ENCODE measurements around the gene CD22. TPM values are rescaled to one million over a fixed set of nuclear protein-coding genes. Genes with fewer than 3 reads are reported as not detected.

The CD22 gene
- total RNA-seq, 2 experiments from 2014 or later: 2.0 to 2.6 TPM

DNA sequence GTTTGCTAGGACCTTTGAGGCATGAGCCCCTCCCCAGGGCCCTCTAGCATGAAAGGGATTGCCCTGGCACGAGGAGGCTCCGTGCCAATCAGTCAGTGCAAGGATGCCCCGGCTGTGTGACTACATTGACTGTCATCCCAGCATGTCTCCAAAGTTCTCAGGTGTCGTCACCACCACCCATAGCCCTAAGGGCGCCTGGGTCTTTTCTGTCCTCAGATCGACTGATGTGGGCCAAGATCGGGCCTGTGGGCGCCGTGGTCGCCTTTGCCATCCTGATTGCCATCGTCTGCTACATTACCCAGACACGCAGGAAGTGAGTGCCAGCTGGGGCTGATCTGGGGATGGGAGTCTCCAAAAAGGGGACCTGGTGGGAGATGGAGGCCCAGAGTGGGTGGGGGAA lies 18.7 kb upstream of the CD22 start:
- Mint-ChIP-seq H3K4me3 (no peak overlapping the region), H3K27ac (no peak overlapping the region), H3K27me3 (ENCODE audit: low read depth) (no peaks in the 10 kb centered on the region), H3K9me3 (no peaks in the 10 kb centered on the region), H3K36me3 (ENCODE audit: low read depth) (no peaks in the 10 kb centered on the region), H3K4me1 (ENCODE audit: low read depth) (no peaks in the 10 kb centered on the region)
- CTCF ChIA-PET: no interaction called here
- no peak for DNase-seq
- intact Hi-C loops (cut with micrococcal nuclease): no loop called here

DNA sequence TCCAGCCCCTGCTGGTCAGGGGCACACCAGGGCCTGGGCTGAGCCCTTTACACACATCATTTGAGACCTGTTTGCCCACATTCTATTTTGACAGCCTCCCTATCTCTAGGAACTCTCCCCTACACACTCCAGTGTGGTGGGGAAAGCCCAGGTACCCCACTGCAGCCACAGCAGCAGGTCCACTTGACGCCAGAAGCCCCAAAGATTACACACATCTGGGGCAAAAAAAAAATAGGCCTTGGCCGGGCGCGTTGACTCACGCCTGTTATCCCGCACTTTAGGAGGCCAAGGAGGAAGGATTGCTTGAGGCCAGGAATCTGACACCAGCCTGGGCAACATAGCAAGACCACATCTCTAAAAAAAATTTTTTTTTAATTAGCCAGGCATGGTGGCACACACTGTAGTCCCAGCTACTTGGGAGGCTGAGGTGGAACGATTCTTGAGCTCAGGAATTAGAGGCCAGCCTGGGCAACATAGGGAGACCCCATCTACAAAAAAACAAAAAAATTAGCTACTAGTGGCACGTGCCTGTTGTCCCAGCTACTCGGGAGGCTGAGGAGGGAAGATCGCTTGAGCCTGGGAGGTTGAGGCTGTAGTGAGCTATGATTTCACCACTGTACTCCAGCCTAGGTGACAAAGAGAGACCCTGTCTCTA lies 18.0 kb upstream of the CD22 start:
- Mint-ChIP-seq H3K9me3 (no peaks in the 10 kb centered on the region), H3K27ac (no peak overlapping the region), H3K4me1 (ENCODE audit: low read depth) (no peaks in the 10 kb centered on the region), H3K4me3 (no peak overlapping the region), H3K36me3 (ENCODE audit: low read depth) (no peaks in the 10 kb centered on the region), H3K27me3 (ENCODE audit: low read depth) (no peaks in the 10 kb centered on the region)
- intact Hi-C loops (cut with micrococcal nuclease): no loop called here
- DNase-seq: no peak
- CTCF ChIA-PET: interaction anchor here (0.9 kb wide), 1 partner anchor 42 kb away, joined by 3 read pairs; no protein-coding TSS in a partner anchor

DNA sequence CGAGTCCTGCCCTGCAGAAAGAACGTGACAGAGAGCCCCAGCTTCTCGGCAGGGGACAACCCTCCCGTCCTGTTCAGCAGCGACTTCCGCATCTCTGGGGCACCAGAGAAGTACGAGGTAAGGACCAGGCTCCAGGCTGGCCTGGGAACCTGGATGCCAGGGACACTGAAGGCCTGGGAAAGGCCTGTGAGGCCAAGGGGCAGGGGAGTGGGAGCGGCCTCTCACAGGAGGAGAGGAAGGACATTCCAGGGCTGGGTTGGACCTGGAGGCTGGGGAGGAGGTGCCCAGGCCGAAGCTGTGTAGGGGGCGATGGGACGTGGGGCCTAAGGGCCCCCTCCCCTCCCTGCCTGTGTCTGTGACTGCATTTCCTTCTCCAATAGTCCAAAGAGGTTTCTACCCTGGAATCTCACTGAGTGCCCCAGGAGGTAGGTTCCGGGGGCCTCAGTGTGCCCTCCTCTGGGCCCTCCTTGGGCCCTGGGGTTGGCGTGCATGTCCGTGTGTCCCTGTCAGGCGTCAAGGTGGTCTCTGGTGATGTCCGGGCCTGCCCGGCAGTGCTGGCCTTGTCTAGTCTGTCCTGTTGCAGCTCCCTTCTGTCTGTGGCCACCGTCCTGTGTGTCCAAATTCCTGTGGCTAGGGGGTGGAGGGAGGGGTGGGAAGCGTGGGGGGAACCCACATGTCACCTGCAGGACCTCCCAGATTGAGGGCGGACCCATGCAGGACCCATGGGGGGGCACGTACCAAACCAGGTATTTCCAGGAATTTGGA lies 16.9 kb upstream of the CD22 start:
- no peak for DNase-seq
- no peaks in the 10 kb centered on the region for H3K36me3 Mint-ChIP-seq (ENCODE audit: low read depth)
- H3K4me3 Mint-ChIP-seq: no peak overlapping the region
- H3K27me3 Mint-ChIP-seq (ENCODE audit: low read depth): no peaks in the 10 kb centered on the region
- no peak overlapping the region for H3K27ac Mint-ChIP-seq
- intact Hi-C loops (cut with micrococcal nuclease): no loop called here
- CTCF ChIA-PET: interaction anchor here (0.9 kb wide), 1 partner anchor 41 kb away, joined by 3 read pairs; no protein-coding TSS in a partner anchor
- H3K9me3 Mint-ChIP-seq: no peaks in the 10 kb centered on the region
- no peaks in the 10 kb centered on the region for H3K4me1 Mint-ChIP-seq (ENCODE audit: low read depth)

DNA sequence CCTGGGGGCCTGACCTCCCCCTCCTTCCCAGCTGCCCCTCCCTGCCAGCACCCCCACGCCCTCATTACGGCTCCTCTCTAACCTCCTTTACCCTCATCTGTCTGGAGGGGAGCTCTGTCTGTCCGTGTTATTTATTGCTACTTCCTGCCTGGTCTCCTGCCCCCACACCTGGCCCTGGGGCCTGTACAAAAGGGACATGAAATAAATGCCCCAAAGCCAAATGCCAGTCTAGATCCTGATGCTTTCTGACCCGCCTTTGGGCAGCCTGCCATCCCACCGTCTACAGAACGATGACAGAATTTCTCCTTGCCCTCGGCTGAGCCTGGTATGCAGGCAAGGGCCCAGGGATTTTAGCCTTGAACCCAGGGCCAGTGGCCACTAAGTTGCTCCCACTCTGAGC lies 15.4 kb upstream of the CD22 start:
- CTCF ChIA-PET: interaction anchor here (1.6 kb wide), 1 partner anchor 20 kb away, joined by 4 read pairs; no protein-coding TSS in a partner anchor
- Mint-ChIP-seq H3K27me3 (ENCODE audit: low read depth) (no peaks in the 10 kb centered on the region), H3K4me1 (ENCODE audit: low read depth) (peaks cover 2% of the 10 kb centered on the region), H3K27ac (no peak overlapping the region), H3K4me3 (no peak overlapping the region), H3K9me3 (no peaks in the 10 kb centered on the region), H3K36me3 (ENCODE audit: low read depth) (no peaks in the 10 kb centered on the region)
- no peak for DNase-seq
- intact Hi-C loops (cut with micrococcal nuclease): no loop called here

DNA sequence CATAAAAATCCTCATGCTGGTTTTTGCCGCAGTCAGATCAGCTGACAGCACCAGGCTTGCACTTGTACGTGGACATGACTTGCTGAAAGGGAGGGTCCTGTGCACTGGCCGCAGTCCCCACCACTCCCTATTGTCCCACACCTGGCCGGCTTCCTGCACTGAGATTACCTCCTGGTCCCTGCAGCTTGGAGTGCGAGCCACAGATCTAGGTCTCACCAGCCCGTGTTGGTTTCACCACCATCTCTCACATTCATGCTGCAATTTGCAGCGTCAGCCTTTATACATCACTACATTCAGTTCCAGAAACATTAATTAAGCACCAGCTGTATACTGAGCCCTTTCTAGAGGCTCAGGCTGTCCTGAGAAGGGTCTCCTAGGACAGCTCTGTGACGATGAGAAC lies 15.0 kb upstream of the CD22 start:
- CTCF ChIA-PET: interaction anchor here (0.7 to 1.6 kb wide), 2 partner anchors 20 to 196 kb away, joined by 3 to 4 read pairs; no protein-coding TSS in a partner anchor
- intact Hi-C loops (cut with micrococcal nuclease): no loop called here
- H3K27me3 Mint-ChIP-seq (ENCODE audit: low read depth): no peaks in the 10 kb centered on the region
- H3K36me3 Mint-ChIP-seq (ENCODE audit: low read depth): no peaks in the 10 kb centered on the region
- H3K4me1 Mint-ChIP-seq (ENCODE audit: low read depth): peaks cover 7% of the 10 kb centered on the region
- H3K4me3 Mint-ChIP-seq: no peak overlapping the region
- DNase-seq: no peak
- H3K27ac Mint-ChIP-seq: no peak overlapping the region
- no peaks in the 10 kb centered on the region for H3K9me3 Mint-ChIP-seq

DNA sequence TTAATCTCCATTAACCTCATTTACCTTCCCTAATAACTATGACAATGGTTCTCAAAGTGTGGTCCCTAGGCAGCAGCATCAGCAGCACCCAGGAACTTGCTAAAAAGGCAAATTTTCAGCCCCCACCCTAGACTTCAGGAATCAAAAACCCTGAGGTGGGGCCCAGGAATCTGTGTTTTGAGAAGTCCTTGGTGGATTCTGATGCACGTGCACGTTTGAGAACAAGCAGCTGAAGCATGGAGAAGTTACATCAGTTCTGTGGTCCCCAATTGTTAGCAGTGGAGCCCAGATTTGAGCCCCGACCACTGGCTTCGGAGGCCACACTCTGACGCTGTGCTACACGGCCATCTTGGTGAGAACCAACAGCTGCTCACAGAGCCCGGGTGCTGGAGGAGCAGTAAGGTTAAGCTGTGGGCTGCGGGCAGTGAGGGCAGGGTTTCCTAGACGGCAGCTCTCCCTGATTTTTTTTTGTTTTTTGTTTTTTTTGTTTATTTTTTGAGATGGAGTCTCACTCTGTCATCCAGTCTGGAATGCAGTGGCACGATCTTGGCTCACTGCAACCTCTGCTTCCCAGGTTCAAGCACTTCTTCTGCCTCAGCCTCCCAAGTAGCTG lies 14.0 kb upstream of the CD22 start:
- DNase-seq: no peak
- no peak overlapping the region for H3K4me3 Mint-ChIP-seq
- intact Hi-C loops (cut with micrococcal nuclease): no loop called here
- CTCF ChIA-PET: interaction anchor here (0.5 to 1.6 kb wide), 3 partner anchors 19 to 271 kb away, joined by 3 to 4 read pairs (median 3); no protein-coding TSS in a partner anchor
- H3K9me3 Mint-ChIP-seq: no peaks in the 10 kb centered on the region
- H3K27me3 Mint-ChIP-seq (ENCODE audit: low read depth): no peaks in the 10 kb centered on the region
- no peak overlapping the region for H3K27ac Mint-ChIP-seq
- peaks cover 10% of the 10 kb centered on the region for H3K4me1 Mint-ChIP-seq (ENCODE audit: low read depth)
- no peaks in the 10 kb centered on the region for H3K36me3 Mint-ChIP-seq (ENCODE audit: low read depth)

DNA sequence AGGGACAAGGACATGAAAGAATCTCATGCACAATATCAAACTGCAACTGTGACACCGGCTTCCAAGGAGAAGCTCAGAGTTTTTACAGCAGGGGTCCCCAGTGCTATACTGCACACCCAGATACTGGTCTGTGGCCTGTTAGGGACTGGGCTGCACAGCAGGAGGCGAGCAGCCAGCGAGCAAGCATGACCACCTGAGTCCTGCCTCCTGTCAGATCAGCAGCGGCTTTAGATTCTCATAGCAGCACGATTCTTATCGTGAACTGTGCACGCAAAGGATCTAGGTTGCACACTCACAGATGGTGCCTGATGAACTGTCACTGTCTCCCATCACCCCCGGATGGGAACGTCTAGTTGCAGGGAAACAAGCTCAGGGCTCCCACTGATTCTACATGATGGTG lies 13.1 kb upstream of the CD22 start:
- Mint-ChIP-seq H3K9me3 (no peaks in the 10 kb centered on the region), H3K4me3 (no peak overlapping the region), H3K4me1 (ENCODE audit: low read depth) (peaks cover 10% of the 10 kb centered on the region), H3K27ac (no peak overlapping the region), H3K27me3 (ENCODE audit: low read depth) (no peaks in the 10 kb centered on the region), H3K36me3 (ENCODE audit: low read depth) (no peaks in the 10 kb centered on the region)
- CTCF ChIA-PET: interaction anchor here (0.5 to 1.2 kb wide), 2 partner anchors 136 to 272 kb away, joined by 3 read pairs; no protein-coding TSS in a partner anchor
- intact Hi-C loops (cut with micrococcal nuclease): no loop called here
- DNase-seq: no peak

DNA sequence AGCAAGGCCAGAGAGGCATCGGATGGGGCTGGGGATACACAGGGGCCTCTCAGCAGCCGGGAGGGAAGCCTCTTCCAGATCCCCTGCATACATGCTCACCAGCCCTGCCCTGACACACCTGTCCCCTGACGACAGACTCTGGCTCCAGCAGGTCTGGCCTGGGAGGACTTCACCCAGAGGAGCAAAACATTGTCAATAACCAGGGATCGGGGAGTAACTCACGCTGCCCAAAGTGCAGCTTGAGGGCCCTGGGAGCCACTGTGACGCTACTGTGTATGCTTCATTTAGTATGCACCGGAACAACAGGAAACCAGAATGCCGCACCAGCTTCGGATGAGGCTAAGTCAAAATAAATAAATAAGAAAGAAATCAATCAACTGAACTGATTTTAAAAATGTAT lies 12.4 kb upstream of the CD22 start:
- no peak for DNase-seq
- Mint-ChIP-seq H3K27me3 (ENCODE audit: low read depth) (no peaks in the 10 kb centered on the region), H3K4me3 (no peak overlapping the region), H3K36me3 (ENCODE audit: low read depth) (no peaks in the 10 kb centered on the region), H3K27ac (no peak overlapping the region), H3K4me1 (ENCODE audit: low read depth) (peaks cover 10% of the 10 kb centered on the region), H3K9me3 (no peaks in the 10 kb centered on the region)
- CTCF ChIA-PET: interaction anchor here (0.7 kb wide), 1 partner anchor 171 kb away, joined by 3 read pairs; no protein-coding TSS in a partner anchor
- intact Hi-C loops (cut with micrococcal nuclease): no loop called here

DNA sequence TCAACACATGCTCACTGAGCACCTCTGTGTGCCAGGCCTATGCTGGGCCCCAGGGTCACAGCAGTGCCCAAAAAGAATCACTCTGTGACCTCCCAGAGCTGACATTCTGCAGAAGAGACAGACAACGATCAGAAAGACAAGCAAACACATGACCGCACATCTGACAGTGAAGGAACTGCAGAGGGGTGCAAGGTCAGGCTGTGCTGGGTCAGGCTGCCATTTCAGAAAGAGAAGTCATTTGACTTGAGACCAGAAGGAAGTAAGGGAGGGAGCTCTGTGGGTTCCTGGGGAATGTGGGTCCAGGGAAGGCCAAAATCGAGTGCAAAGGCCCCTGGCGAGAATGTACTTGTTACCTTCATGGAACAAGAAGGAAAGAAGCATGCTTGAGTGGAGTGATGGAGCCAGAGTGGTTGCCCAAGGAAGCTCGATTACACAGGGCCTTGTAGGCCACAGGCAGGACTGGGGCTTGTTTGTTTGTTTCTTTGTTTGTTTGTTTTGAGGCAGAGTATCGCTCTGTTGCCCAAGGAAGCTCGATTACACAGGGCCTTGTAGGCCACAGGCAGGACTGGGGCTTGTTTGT lies 11.4 kb upstream of the CD22 start:
- no peak for DNase-seq
- H3K36me3 Mint-ChIP-seq (ENCODE audit: low read depth): no peaks in the 10 kb centered on the region
- peaks cover 10% of the 10 kb centered on the region for H3K4me1 Mint-ChIP-seq (ENCODE audit: low read depth)
- CTCF ChIA-PET: interaction anchor here (0.5 kb wide), 1 partner anchor 10 kb away, joined by 3 read pairs; no protein-coding TSS in a partner anchor
- intact Hi-C loops (cut with micrococcal nuclease): no loop called here
- H3K4me3 Mint-ChIP-seq: no peak overlapping the region
- H3K27me3 Mint-ChIP-seq (ENCODE audit: low read depth): peaks cover 2% of the 10 kb centered on the region
- H3K27ac Mint-ChIP-seq: no peak overlapping the region
- H3K9me3 Mint-ChIP-seq: peaks cover 4% of the 10 kb centered on the region

DNA sequence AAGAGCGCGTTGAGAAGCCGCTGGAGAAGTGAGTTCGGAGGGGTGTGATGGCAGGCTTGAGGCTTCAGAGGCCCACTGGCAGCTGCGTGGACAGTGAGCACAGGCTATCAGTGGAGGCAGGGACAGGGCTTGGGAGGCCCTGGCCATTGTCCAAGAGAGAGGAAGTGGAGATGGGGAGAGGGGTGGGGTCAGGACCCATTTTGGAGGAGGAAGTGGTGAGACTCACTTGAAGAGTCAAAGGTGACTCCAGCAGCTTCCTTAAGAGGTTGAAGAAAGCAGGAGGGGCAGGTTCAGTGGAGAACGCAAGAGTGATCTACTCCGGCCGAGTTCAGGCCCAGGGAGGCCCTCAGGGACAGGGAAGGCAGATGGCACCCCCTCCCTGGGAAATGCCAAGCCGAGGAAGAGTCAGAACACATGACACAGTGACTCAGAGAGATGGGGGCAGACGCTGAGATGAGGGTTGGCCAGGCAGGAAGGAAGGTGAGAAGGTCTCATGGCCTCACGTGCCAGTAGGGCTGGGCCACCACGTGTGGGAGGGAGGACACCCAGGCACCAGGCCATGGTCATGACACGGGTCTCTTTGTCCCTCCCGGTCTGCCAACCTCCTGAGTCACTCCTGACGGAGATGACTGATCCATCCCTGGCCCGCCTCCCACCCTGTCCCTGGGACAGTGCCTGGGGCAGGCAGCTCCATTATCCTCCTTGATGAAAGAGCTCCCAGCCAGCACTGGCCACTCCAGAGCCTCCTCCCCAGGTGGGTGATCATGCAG lies 10.1 kb upstream of the CD22 start:
- H3K9me3 Mint-ChIP-seq: peaks cover 4% of the 10 kb centered on the region
- no peak overlapping the region for H3K27ac Mint-ChIP-seq
- H3K36me3 Mint-ChIP-seq (ENCODE audit: low read depth): no peaks in the 10 kb centered on the region
- peak; percentile 52 for DNase-seq
- CTCF ChIA-PET: interaction anchor here (1.1 kb wide), 1 partner anchor 150 kb away, joined by 3 read pairs; no protein-coding TSS in a partner anchor
- peaks cover 2% of the 10 kb centered on the region for H3K27me3 Mint-ChIP-seq (ENCODE audit: low read depth)
- no peak overlapping the region for H3K4me3 Mint-ChIP-seq
- peaks cover 10% of the 10 kb centered on the region for H3K4me1 Mint-ChIP-seq (ENCODE audit: low read depth)
- intact Hi-C loops (cut with micrococcal nuclease): no loop called here

DNA sequence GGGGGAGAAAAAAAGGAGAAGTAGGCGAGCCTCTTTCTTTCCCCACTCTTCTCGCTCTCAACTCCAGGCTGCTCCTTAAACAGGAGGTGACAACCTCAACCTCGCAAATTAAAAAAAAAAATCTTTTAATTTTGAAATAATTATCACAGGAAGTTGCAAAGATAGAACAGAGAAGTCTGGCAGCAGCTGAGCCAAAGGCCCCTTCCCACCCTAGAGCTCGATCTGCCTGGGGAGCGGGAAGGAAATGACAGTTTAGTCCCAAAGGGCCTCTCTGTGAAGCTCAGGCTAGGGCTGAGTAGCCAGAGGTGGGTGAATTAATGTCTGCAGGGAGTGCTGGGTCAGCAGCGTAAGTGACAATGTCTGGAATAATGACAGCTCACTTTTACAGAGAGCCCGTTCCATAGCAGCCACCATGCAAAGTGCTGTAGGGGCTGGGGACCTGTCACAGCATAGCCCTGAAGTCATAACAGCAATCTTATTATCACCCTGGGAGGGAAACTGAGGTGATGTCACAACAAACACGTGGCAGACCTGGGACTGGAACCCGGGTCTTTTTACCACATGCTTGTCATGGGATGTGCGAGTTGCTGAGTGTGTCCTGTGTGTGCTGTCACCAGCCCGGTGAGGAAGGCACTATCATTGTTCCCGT lies 8.8 kb upstream of the CD22 start:
- peak; percentile 19 for DNase-seq
- Mint-ChIP-seq H3K27me3 (ENCODE audit: low read depth) (peaks cover 2% of the 10 kb centered on the region), H3K27ac (no peak overlapping the region), H3K9me3 (peaks cover 4% of the 10 kb centered on the region), H3K4me3 (no peak overlapping the region), H3K4me1 (ENCODE audit: low read depth) (peaks cover 10% of the 10 kb centered on the region), H3K36me3 (ENCODE audit: low read depth) (no peaks in the 10 kb centered on the region)
- CTCF ChIA-PET: interaction anchor here (0.6 kb wide), 1 partner anchor 143 kb away, joined by 3 read pairs; no protein-coding TSS in a partner anchor
- intact Hi-C loops (cut with micrococcal nuclease): no loop called here
